Measurements from ENCODE around the gene SLC16A8.

SLC16A8 gene

DNA sequence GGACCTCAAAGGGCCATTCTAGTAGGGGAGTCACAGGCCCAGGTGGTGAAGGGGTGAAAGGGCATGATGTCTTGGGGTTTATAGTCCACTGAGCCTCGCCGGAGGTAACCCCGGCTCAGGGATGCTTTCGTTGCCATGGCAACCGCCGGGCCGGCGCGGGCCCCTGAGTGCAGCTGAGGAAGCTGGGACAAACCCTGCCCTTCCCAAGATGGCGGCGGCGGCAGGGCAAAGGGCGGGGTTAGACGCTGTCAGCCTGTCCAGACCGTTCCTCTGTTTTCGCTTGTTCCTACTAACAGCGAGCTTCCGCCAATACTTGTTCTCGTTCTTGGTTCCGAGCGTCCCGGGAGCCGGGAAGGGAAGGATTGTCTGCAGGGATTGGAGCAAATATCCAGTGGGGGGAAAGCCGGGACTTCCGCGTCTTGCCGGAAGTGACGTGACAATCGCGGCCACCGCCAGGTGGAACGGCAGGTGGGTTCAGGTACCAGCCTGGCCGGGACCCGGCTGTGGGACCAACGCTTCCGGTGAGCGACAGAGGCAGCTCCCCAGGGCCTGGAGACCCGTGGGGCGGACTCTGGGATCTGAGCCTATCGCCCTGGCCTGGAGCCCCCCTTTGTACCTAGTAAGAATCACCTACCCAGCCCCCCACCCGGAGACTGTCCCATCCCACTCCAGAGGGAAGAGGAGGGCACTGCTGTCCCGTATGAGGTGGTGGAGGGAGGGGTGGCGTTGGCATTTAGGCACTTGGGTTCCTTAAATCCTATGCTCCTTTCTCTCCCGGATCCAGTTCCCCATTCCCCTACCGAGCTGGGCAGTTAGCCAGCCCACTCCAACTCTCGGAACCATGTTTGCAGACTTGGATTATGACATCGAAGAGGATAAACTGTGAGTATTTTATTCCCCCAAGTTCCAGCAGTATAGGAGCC lies 26.8 kb downstream of the SLC16A8 start, which contains the start of gene PICK1:
Gene PICK1, plus strand, starts transcription at position 436 of the 923 bp plus-strand sequence. Its CDS starts 406 bp downstream, at position 842.
- H2AFZ ChIP-seq (ENCODE audit: low read depth) = peak within 1 kb of the TSS; percentile 93
- H3K9ac ChIP-seq = peak within 1 kb of the TSS; percentile 84
- peaks cover 15% of the 10 kb centered on the region for H3K4me1 ChIP-seq (ENCODE audit: low read depth, poor library complexity, severe bottlenecking)
- peak within 1 kb of the TSS; percentile 28 for H3K4me3 ChIP-seq (IDR thresholded peaks at IDR 0.05; ENCODE audit: insufficient read depth, low read depth, low read length)
- H4K20me1 ChIP-seq (ENCODE audit: insufficient read depth) = no peaks in the 10 kb centered on the region
- TF ChIP-seq, protein P1, sequence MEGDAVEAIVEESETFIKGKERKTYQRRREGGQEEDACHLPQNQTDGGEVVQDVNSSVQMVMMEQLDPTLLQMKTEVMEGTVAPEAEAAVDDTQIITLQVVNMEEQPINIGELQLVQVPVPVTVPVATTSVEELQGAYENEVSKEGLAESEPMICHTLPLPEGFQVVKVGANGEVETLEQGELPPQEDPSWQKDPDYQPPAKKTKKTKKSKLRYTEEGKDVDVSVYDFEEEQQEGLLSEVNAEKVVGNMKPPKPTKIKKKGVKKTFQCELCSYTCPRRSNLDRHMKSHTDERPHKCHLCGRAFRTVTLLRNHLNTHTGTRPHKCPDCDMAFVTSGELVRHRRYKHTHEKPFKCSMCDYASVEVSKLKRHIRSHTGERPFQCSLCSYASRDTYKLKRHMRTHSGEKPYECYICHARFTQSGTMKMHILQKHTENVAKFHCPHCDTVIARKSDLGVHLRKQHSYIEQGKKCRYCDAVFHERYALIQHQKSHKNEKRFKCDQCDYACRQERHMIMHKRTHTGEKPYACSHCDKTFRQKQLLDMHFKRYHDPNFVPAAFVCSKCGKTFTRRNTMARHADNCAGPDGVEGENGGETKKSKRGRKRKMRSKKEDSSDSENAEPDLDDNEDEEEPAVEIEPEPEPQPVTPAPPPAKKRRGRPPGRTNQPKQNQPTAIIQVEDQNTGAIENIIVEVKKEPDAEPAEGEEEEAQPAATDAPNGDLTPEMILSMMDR (conservative IDR thresholded peaks at IDR 0.05; ENCODE audit: low read depth, low read length) = no peak
- H3K79me2 ChIP-seq (ENCODE audit: insufficient read depth, low read depth) = no peaks in the 10 kb centered on the region
- no peaks in the 10 kb centered on the region for H3K36me3 ChIP-seq (ENCODE audit: insufficient read depth)
- no peaks in the 10 kb centered on the region for H3K27me3 ChIP-seq (ENCODE audit: insufficient read depth, low read depth)
- H3K4me2 ChIP-seq = peak within 1 kb of the TSS; percentile 90
- H3K27ac ChIP-seq = peak within 1 kb of the TSS; percentile 67

DNA sequence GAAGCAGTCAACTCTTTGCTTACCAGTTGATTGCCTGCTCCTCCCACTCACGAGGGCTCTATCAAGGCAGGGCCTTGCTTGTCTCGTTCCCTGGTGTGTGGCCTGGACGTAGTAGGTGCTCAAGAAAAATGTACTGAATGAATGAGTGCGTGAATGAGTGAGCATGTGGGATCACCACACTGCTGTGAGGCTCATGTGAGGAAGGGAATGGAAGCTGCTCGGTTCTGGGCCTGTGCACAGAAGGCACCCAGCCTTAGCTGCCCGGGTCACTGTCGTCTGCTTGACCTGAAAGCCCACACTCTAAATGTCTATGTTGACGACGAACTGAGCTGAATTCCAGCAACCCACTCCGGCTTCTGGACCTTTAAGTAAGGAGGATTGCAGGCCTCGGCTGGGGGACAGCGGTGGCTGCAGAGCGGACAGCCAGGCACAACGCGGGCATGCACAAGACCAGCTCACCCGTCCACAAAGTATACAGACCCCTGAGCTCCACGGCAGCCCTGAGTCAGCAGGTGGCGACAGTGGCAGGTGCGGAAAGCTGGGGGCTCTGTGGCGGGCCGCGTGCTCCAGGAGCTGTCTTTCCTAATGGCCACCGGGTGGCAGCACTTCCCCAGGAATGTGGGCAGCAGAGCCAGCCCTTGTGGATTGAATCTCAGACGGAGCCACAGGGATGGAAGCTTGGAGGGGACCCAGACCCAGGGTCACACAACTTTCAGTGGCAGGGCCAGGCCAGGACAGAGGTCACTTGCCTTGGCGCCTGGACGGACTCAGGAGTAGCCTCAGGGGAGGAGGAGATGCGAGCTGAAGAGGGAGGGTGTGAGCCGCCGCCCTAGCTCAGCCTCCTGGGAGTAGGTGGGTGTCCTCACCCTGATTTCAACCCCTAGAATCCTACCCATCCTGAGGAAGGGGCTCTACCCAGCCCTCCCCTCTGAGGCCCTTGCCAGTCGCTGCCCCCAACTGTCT lies 31.8 kb downstream of the SLC16A8 start:
- H3K4me2 ChIP-seq = peak overlapping the region; percentile 36; the same call in 1 of the 2 replicates
- H4K20me1 ChIP-seq (ENCODE audit: insufficient read depth) = no peaks in the 10 kb centered on the region
- TF ChIP-seq, protein P1 (conservative IDR thresholded peaks at IDR 0.05; ENCODE audit: low read depth, low read length) = peak; percentile 89
- no peaks in the 10 kb centered on the region for H3K79me2 ChIP-seq (ENCODE audit: insufficient read depth, low read depth)
- no peaks in the 10 kb centered on the region for H3K27me3 ChIP-seq (ENCODE audit: insufficient read depth, low read depth)
- H3K4me1 ChIP-seq (ENCODE audit: low read depth, poor library complexity, severe bottlenecking) = peaks cover 11% of the 10 kb centered on the region
- H3K9ac ChIP-seq = no peak overlapping the region
- no peak overlapping the region for H3K4me3 ChIP-seq (IDR thresholded peaks at IDR 0.05; ENCODE audit: insufficient read depth, low read depth, low read length)
- H3K27ac ChIP-seq = no peak overlapping the region
- H3K36me3 ChIP-seq (ENCODE audit: insufficient read depth) = no peaks in the 10 kb centered on the region
- peak overlapping the region; percentile 79; the same call in 1 of the 2 replicates for H2AFZ ChIP-seq (ENCODE audit: low read depth)

DNA sequence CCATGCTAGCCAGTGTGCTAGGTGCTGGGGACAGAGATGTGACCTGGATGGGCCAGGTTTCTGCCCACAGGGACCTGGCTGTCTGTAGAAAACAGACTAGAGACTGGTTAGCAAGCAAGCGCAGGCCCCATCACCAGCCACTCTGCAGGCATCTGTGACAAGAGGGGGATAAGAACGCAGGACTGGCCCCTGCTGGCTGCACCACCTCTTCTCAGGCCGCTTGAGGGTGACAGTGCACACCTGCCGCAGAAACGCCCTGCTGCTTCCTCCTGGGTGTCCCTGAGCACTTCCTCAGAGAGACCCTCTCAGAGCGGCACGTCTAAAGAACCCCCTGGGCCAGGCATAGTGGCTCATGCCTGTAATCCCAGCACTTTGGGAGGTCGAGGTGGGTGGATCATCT lies 32.7 kb downstream of the SLC16A8 start:
- no peaks in the 10 kb centered on the region for H4K20me1 ChIP-seq (ENCODE audit: insufficient read depth)
- H3K4me2 ChIP-seq = no peak overlapping the region
- no peaks in the 10 kb centered on the region for H3K36me3 ChIP-seq (ENCODE audit: insufficient read depth)
- H3K4me3 ChIP-seq (IDR thresholded peaks at IDR 0.05; ENCODE audit: insufficient read depth, low read depth, low read length) = no peak overlapping the region
- TF ChIP-seq, protein P1 (conservative IDR thresholded peaks at IDR 0.05; ENCODE audit: low read depth, low read length) = no peak
- H2AFZ ChIP-seq (ENCODE audit: low read depth) = no peak overlapping the region
- H3K27me3 ChIP-seq (ENCODE audit: insufficient read depth, low read depth) = 0 out of 2 replicates have a peak, but pooled peaks cover 2% of the 10 kb centered on the region
- no peak overlapping the region for H3K27ac ChIP-seq
- peaks cover 11% of the 10 kb centered on the region for H3K4me1 ChIP-seq (ENCODE audit: low read depth, poor library complexity, severe bottlenecking)
- H3K79me2 ChIP-seq (ENCODE audit: insufficient read depth, low read depth) = no peaks in the 10 kb centered on the region
- H3K9ac ChIP-seq = no peak overlapping the region

DNA sequence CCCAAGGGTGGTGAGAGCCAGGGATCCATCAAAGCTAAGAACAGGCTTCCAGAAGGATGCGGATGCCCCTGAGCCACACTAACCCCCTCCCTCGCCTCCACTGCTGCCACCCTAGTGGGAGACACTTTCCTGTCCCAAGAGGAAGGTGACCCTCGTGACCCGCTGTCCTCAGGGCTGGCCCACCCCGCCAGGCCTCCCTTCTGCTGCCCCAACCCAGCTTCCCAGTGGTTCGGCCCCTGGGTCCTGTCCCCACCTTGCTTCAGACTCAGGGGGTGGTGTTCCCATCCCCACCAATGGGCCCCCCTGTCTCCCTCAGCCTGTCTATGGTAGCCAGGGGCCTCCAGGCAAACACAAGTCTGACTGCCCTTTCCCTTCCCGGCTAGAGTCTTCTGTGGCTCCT lies 33.3 kb downstream of the SLC16A8 start:
- Histone ChIP-seq H3K36me3 (ENCODE audit: insufficient read depth) (no peaks in the 10 kb centered on the region), H3K4me2 (no peak overlapping the region), H2AFZ (ENCODE audit: low read depth) (no peak overlapping the region), H3K4me1 (ENCODE audit: low read depth, poor library complexity, severe bottlenecking) (peaks cover 11% of the 10 kb centered on the region), H3K27me3 (ENCODE audit: insufficient read depth, low read depth) (0 out of 2 replicates have a peak, but pooled peaks cover 2% of the 10 kb centered on the region), H3K79me2 (ENCODE audit: insufficient read depth, low read depth) (no peaks in the 10 kb centered on the region), H3K27ac (no peak overlapping the region), H3K4me3 (IDR thresholded peaks at IDR 0.05; ENCODE audit: insufficient read depth, low read depth, low read length) (no peak overlapping the region), H4K20me1 (ENCODE audit: insufficient read depth) (no peaks in the 10 kb centered on the region), H3K9ac (no peak overlapping the region)
- TF ChIP-seq, protein P1 (conservative IDR thresholded peaks at IDR 0.05; ENCODE audit: low read depth, low read length) = no peak
